Mucosa of descending colon (tissue), 3 donors: Measurements from ENCODE around the gene SLC7A4. TPM values are rescaled to one million over a fixed set of nuclear protein-coding genes. Genes with fewer than 3 reads are reported as not detected.
"Not testable (repeated sequence)": the region's sequence is repeated elsewhere in the genome, so short reads cannot be mapped to it uniquely, and the experiment has no call there.

Experiments
- ATAC-seq: fragments of 200-7000 bp; cut with Tn5 transposase; one replicate; pipeline ENCODE4 v1.9.1; 2020; ENCODE audit warnings: mild to moderate bottlenecking, moderate library complexity
- DNase-seq, 3 donors: peaks; one replicate each; pipeline ENCODE4 v3.0.0-alpha.2; 2020
- H3K36me3 ChIP-seq: fragments of 200-600 bp; one replicate; pipeline ENCODE4 v1.8.0; 2021; ENCODE audit warnings: low read depth, mild to moderate bottlenecking
- H3K4me1 ChIP-seq: fragments of 200-600 bp; one replicate; pipeline ENCODE4 v1.8.0; 2021; ENCODE audit warnings: low read depth, mild to moderate bottlenecking
- H3K4me3 ChIP-seq: fragments of 200-600 bp; one replicate; pipeline ENCODE4 v1.8.0; 2021; ENCODE audit warnings: mild to moderate bottlenecking
- H3K9me3 ChIP-seq: fragments of 200-600 bp; one replicate; pipeline ENCODE4 v1.8.0; 2021; ENCODE audit warnings: mild to moderate bottlenecking
- CTCF ChIP-seq: fragments of 200-600 bp; IDR thresholded peaks from one replicate; pipeline ENCODE4 v1.8.0; 2022; ENCODE audit warnings: antibody characterized with exemption, mild to moderate bottlenecking
- intact Hi-C, 2 donors: fragments of 100-400 bp; cut with DNase I in 1 of 2; cut with micrococcal nuclease in 1 of 2; formaldehyde crosslinking; loops; one replicate each; pipeline versions ENCODE4 v1.11.0 to v1.11.1; 2022; cut with DNase I, micrococcal nuclease
- total RNA-seq, 3 donors: library from RNA; stranded (reverse); fragmentation: NEBNext Ultra II Directional in 2 of 3; extraction: Animal tissue kit (Norgen Biotek cat#: 25700) in 2 of 3; gene quantifications; one replicate each; pipeline versions ENCODE4 v1.2.1 to v1.2.4, GENCODE V29; 2021 to 2023
- donor health status: DM: no; HTN: no; CAD: no; lungs with moderate emphysema.
- donor health status: DM: no; HTN: no; CAD: no.
- donor health status: DM: no; HTN: yes; CAD: no.

The SLC7A4 gene
- total RNA-seq, 3 donors from 2014 or later = 1.4 to 4.0 (median 2.4) TPM

- H3K36me3 ChIP-seq = no peaks in the 10 kb centered on the region
- ATAC-seq (no peak), DNase-seq (no peak)
- intact Hi-C loops = no loop called here
- H3K9me3 ChIP-seq = no peaks in the 10 kb centered on the region
- H3K4me3 ChIP-seq = no peak overlapping the region
- no peaks in the 10 kb centered on the region for H3K4me1 ChIP-seq
- TF ChIP-seq CTCF = no peak
Measured at GRCh38 chr22:21051831-21052400, 19.6 kb upstream of the SLC7A4 start.

GRCh38 chr22:21051145-21051830, 18.9 kb upstream of the SLC7A4 start:
- no peaks in the 10 kb centered on the region for H3K4me1 ChIP-seq
- intact Hi-C loops = no loop called here
- H3K9me3 ChIP-seq = no peaks in the 10 kb centered on the region
- H3K4me3 ChIP-seq = no peak overlapping the region
- TF ChIP-seq CTCF = no peak
- DNase-seq (no peak), ATAC-seq (no peak)
- H3K36me3 ChIP-seq = no peaks in the 10 kb centered on the region

DNA sequence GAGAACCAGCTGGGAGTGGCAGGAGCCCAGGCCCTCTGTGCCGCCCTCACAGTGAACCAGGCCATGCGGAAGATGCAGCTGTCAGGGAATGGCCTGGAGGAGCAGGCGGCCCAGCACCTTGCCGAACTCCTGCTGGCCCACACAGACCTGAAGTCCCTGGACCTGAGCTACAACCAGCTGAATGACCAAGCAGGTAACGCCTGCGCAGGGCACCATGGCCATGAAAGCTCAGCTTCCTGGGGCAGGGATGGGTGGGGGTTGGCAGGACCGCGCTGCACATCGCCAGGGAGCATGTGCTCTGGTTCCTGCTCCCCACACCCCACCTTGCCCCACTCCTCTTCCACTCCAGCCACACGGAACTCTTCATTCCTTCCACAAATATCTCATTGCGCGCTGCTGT, 16.6 kb upstream of the SLC7A4 start:
- ATAC-seq, intact Hi-C loops, H3K4me3 ChIP-seq, DNase-seq, H3K36me3 ChIP-seq, H3K9me3 ChIP-seq: not testable (repeated sequence)
- peaks cover 11% of the 10 kb centered on the region for H3K4me1 ChIP-seq

DNA sequence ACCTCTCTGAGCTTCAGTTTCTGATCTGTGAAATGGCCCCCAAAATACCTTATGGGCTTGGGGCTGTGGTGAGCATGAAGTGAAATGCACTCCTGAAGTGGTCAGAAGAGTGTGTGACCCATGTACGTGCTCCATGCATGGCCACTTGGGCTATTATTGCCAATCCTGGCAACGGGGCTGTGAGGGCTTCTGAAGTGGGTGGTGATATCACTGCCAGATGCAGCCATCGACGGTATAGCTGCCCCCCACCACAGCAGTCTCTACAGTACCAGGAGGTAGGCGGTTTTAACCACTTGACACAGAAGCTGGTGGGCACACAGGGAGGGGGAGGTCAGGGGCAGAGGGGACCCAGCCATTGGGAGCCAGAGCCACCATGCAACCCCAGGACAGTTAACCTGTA, 16.1 kb upstream of the SLC7A4 start:
- H3K4me3 ChIP-seq, intact Hi-C loops, H3K9me3 ChIP-seq, ATAC-seq, H3K36me3 ChIP-seq, DNase-seq: not testable (repeated sequence)
- H3K4me1 ChIP-seq = peaks cover 12% of the 10 kb centered on the region

GRCh38 chr22:21047730-21048129, 15.4 kb upstream of the SLC7A4 start:
- peaks cover 15% of the 10 kb centered on the region for H3K4me1 ChIP-seq
- DNase-seq (no peak), ATAC-seq (no peak)
- no peak overlapping the region for H3K4me3 ChIP-seq
- intact Hi-C loops = no loop called here
- no peak for TF ChIP-seq CTCF
- H3K36me3 ChIP-seq = no peaks in the 10 kb centered on the region
- H3K9me3 ChIP-seq = no peaks in the 10 kb centered on the region

GRCh38 chr22:21047035-21047661, 14.8 kb upstream of the SLC7A4 start:
- DNase-seq = no peak
- peaks cover 15% of the 10 kb centered on the region for H3K4me1 ChIP-seq
- ATAC-seq = no peak
- intact Hi-C loops = no loop called here
- no peaks in the 10 kb centered on the region for H3K36me3 ChIP-seq
- no peak overlapping the region for H3K4me3 ChIP-seq
- H3K9me3 ChIP-seq = no peaks in the 10 kb centered on the region
- TF ChIP-seq CTCF = no peak
